Heart left ventricle (tissue), 13 donors: ENCODE results near the gene FRRS1.

ENCODE experiments used
- CTCF ChIP-seq, 12 donors: fragments of 200-600 bp; sonication (generic) in 4 of 12; IDR thresholded peaks; one replicate each; pipeline versions ENCODE4 v1.5.0 to v1.8.0; 2018 to 2022; ENCODE audit warnings: antibody characterized with exemption in 12 of 12, mild to moderate bottlenecking in 5 of 12
- POLR2A ChIP-seq, 2 donors: fragments of 450-650 bp; IDR thresholded peaks; one replicate each; pipeline ENCODE4 v1.6.1; 2017; ENCODE audit warnings: antibody characterized with exemption in 2 of 2, mild to moderate bottlenecking in 2 of 2, moderate library complexity in 2 of 2
- donor health status: ischemic (EF 13 %, LVEDD 7.1; RV severe dilation, severe dysfunction).
- donor health status: DM: no; HTN: yes; CAD: no.
- donor health status: DM: no; HTN: no; CAD: no.
- donor health status: ischemic (EF 25% LVEDD 6.9; RV normal size, moderate dysfunction).
- donor health status: ischemic (EF 25% LVEDD 5.7; RV mildly dilated, moderate dysfunction).
- donor health status: ischemic (EF 35%, LVEDD 5.7; RV mildly dilated, moderate dysfunction).
- donor health status: nonischemic (EF 11% LVEDD 7.7; RV severe dilation, severe dysfunction).
- donor health status: DM: yes; HTN: yes; CAD: no.
- donor health status: PGD.
- donor health status: ischemic (EF 29% LVEDD 5.4; RV normal size, mild dysfunction).
- donor health status: nonischemic (EF 23%, LVEDD 6.1; RV moderate dilation, normal function).

GRCh38 chr1:99806882-99807281, 40.4 kb upstream of the FRRS1 start:
- TF ChIP-seq CTCF (IDR thresholded peaks at IDR 0.05) (no peak), POLR2A (IDR thresholded peaks at IDR 0.05) (no peak)
